ENCODE data around the gene ZRSR2.

The ZRSR2 gene

DNA sequence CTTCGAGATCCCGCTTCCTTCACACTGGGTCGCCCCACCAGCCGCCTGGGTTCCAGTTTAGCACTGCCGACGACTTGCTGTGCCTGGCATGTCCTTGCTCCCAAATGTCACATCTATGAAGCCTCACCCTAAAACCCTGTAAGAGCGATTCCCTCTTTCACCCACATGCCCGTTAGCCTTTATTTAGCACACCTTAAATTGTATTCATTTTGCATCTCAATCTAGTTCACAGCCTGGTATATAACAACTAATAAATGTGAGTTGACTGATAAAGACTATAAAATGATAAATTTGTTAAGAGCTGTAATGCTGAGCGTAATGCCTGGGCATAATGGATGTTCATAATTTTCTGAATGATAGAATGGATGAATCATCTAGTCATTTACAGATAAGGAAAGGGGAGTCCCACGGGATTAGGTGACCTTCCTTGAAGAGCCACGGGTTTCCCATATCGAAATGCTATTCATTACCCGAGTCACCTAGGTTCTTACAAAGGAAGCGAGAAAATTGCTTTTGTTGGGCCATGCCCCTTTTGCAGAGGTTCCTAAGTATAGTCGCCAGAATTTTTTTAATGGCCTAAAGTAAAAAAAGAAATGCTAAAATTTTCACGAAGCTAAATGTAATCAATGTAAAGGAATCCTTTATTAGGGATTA lies 65.4 kb downstream of the ZRSR2 start:
- TF ChIP-seq, protein P1, sequence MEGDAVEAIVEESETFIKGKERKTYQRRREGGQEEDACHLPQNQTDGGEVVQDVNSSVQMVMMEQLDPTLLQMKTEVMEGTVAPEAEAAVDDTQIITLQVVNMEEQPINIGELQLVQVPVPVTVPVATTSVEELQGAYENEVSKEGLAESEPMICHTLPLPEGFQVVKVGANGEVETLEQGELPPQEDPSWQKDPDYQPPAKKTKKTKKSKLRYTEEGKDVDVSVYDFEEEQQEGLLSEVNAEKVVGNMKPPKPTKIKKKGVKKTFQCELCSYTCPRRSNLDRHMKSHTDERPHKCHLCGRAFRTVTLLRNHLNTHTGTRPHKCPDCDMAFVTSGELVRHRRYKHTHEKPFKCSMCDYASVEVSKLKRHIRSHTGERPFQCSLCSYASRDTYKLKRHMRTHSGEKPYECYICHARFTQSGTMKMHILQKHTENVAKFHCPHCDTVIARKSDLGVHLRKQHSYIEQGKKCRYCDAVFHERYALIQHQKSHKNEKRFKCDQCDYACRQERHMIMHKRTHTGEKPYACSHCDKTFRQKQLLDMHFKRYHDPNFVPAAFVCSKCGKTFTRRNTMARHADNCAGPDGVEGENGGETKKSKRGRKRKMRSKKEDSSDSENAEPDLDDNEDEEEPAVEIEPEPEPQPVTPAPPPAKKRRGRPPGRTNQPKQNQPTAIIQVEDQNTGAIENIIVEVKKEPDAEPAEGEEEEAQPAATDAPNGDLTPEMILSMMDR (IDR thresholded peaks at IDR 0.05; ENCODE audit: control extremely low read depth, extremely low read depth, low read depth, missing control alignments) = no peak
- ChIA-PET CTCF (no interaction called here), POLR2A (no interaction called here)
- DNase-seq (ENCODE audit: extremely low spot score) = no peak

DNA sequence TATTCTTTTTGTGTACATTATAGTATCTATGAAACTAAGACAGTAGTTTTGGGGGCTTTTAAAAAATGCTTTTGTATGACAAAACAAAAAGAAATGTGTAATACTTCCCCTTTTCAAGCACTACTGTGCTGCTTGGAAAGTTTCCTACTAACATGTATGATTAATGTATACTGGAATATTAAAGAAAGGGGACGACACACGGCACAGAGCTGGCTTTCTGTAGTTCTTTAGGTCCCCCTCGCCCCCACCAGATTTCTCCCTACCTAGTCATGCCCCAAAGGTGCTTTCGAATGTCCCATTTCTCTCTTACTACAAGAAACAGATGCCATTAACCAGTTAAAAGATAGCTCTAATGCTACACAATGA lies 65.9 kb downstream of the ZRSR2 start:
- TF ChIP-seq, protein P1 (IDR thresholded peaks at IDR 0.05; ENCODE audit: control extremely low read depth, extremely low read depth, low read depth, missing control alignments) = no peak
- POLR2A ChIA-PET = no interaction called here
- CTCF ChIA-PET = no interaction called here
- DNase-seq (ENCODE audit: extremely low spot score) = no peak

DNA sequence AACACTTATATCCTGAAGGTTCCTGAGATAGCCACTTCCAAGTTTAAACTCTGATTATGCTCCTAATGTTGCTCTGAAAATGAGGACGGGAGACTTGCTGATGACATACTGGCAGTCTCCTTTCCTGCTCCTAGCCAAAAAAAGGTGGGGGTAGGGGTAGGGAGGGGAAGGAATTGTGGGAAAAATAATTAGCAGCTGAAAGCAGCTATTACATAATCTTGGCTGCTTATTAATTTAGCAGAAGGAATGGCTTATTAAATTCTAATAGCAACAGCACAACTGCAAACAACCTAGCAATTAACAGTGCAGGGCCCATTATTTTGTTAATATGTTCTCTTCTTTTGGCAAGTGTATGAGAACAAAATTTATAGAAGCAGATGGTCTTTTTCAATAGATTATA lies 66.4 kb downstream of the ZRSR2 start:
- ChIA-PET CTCF (no interaction called here), POLR2A (no interaction called here)
- TF ChIP-seq, protein P1 (IDR thresholded peaks at IDR 0.05; ENCODE audit: control extremely low read depth, extremely low read depth, low read depth, missing control alignments) = no peak
- no peak for DNase-seq (ENCODE audit: extremely low spot score)

- DNase-seq (ENCODE audit: extremely low spot score) = no peak
- TF ChIP-seq, protein P1 (IDR thresholded peaks at IDR 0.05; ENCODE audit: control extremely low read depth, extremely low read depth, low read depth, missing control alignments) = no peak
- ChIA-PET POLR2A (no interaction called here), CTCF (no interaction called here)
Measured at GRCh38 chrX:15858051-15858450, 67.8 kb downstream of the ZRSR2 start.

- POLR2A ChIA-PET = no interaction called here
- CTCF ChIA-PET = no interaction called here
- DNase-seq (ENCODE audit: extremely low spot score) = no peak
- TF ChIP-seq, protein P1 (IDR thresholded peaks at IDR 0.05; ENCODE audit: control extremely low read depth, extremely low read depth, low read depth, missing control alignments) = no peak
Measured at GRCh38 chrX:15860921-15861320, 70.6 kb downstream of the ZRSR2 start.

GRCh38 chrX:15864023-15864422 lies 73.7 kb downstream of the ZRSR2 start:
- TF ChIP-seq, protein P1 (IDR thresholded peaks at IDR 0.05; ENCODE audit: control extremely low read depth, extremely low read depth, low read depth, missing control alignments) = no peak
- CTCF ChIA-PET = no interaction called here
- POLR2A ChIA-PET = no interaction called here
- no peak for DNase-seq (ENCODE audit: extremely low spot score)

DNA sequence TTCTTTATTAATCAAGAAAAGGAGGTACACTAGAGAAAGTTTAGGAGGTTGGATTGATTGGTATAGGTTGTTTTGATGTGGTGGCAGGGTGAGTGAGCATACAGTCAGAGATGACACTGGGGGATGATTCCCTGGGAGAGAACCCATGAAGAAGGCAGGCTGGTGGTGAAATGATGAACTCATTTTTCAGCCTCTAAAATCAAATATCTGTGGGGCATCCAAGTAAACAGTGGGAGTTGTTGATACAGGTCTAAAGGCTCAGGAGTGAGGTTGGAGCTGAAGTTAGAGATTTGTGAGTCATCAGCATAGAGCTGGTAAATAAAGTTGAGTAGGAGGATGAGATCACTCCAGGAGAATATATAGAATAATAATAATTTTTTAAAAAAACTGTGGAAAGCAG lies 74.3 kb downstream of the ZRSR2 start:
- DNase-seq (ENCODE audit: extremely low spot score) = no peak
- ChIA-PET POLR2A (no interaction called here), CTCF (no interaction called here)
- TF ChIP-seq, protein P1 (IDR thresholded peaks at IDR 0.05; ENCODE audit: control extremely low read depth, extremely low read depth, low read depth, missing control alignments) = no peak

Data from GM10248 (cell line).